Upper lobe of left lung (tissue), 4 donors: ENCODE data around the gene ZNG1E.
"Not testable (repeated sequence)": the region's sequence is repeated elsewhere in the genome, so short reads cannot be mapped to it uniquely, and the experiment has no call there.

Experiments used
- CTCF ChIP-seq, 6 experiments: fragments of 450-650 bp in 4 of 6; fragments of 200-600 bp in 2 of 6; sonication (generic) in 2 of 6; IDR thresholded peaks; one replicate each; pipeline ENCODE4 v1.5.1; 2016 to 2019; ENCODE audit warnings: antibody characterized with exemption in 6 of 6
- EP300 ChIP-seq, 4 donors: sonication (generic); formaldehyde crosslinking; IDR thresholded peaks; one replicate each; pipeline ENCODE4 v1.5.1; 2017; ENCODE audit warnings: antibody characterized with exemption in 4 of 4, control low read depth in 2 of 4
- POLR2A ChIP-seq, 4 donors: fragments of 450-650 bp; IDR thresholded peaks; one replicate each; pipeline ENCODE4 v1.5.1; 2016 to 2017; ENCODE audit warnings: antibody characterized with exemption in 4 of 4, mild to moderate bottlenecking in 2 of 4
- POLR2AphosphoS5 ChIP-seq, 2 donors: sonication (generic); formaldehyde crosslinking; IDR thresholded peaks; one replicate each; pipeline ENCODE4 v1.5.1; 2017; ENCODE audit warnings: antibody characterized with exemption in 2 of 2

DNA sequence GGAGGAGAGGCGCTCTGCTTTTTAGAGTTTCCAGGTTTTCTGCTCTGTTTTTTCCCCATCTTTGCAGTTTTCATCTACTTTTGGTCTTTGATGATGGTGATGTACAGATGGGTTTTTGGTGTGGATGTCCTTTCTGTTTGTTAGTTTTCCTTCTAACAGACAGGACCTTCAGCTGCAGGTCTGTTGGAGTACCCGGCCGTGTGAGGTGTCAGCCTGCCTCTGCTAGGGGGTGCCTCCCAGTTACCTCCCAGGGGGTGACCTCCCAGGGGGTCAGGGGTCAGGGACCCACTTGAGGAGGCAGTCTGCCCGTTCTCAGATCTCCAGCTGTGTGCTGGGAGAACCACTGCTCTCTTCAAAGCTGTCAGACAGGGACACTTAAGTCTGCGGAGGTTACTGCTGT lies 38.7 kb downstream of the ZNG1E start:
- TF ChIP-seq POLR2A, POLR2AphosphoS5, CTCF, EP300 (IDR thresholded peaks at IDR 0.05): not testable (repeated sequence)
